Trophoblast cell (in vitro differentiated cells and primary cell): ENCODE results near the gene SLC6A19.

Source experiments
- DNase-seq, 2 donors: peaks; one replicate each; pipeline ENCODE4 v3.0.0-alpha.2; 2016
- H2AFZ ChIP-seq: 2 replicates; pipeline ENCODE4 v1.6.1; 2013; ENCODE audit warnings: low read length, moderate library complexity, mild to moderate bottlenecking; ENCODE audit not compliant: insufficient read depth, poor library complexity
- H2AK5ac ChIP-seq: 2 replicates; pipeline ENCODE4 v1.6.1; 2013; ENCODE audit warnings: mild to moderate bottlenecking, low read length
- H2BK120ac ChIP-seq: 2 replicates; pipeline ENCODE4 v1.6.1; 2013; ENCODE audit warnings: low read length, mild to moderate bottlenecking, moderate library complexity; ENCODE audit not compliant: insufficient read depth, poor library complexity
- H2BK12ac ChIP-seq: 2 replicates; pipeline ENCODE4 v1.6.1; 2013; ENCODE audit warnings: mild to moderate bottlenecking, low read length, moderate library complexity
- H2BK5ac ChIP-seq: 2 replicates; pipeline ENCODE4 v1.6.1; 2013; ENCODE audit warnings: low read length, low read depth, moderate library complexity, mild to moderate bottlenecking; ENCODE audit not compliant: poor library complexity
- H3K14ac ChIP-seq: 2 replicates; pipeline ENCODE4 v1.6.1; 2013; ENCODE audit warnings: mild to moderate bottlenecking, low read length
- H3K18ac ChIP-seq: 2 replicates; pipeline ENCODE4 v1.6.1; 2013; ENCODE audit warnings: mild to moderate bottlenecking, low read length
- H3K23ac ChIP-seq: 2 replicates; pipeline ENCODE4 v1.6.1; 2013; ENCODE audit warnings: low read length
- H3K27ac ChIP-seq: 2 replicates; pipeline ENCODE4 v1.5.1; 2013; ENCODE audit warnings: low read depth, mild to moderate bottlenecking, inconsistent platforms, low read length, moderate library complexity
- H3K27me3 ChIP-seq: 2 replicates; pipeline ENCODE4 v1.6.1; 2013; ENCODE audit warnings: inconsistent platforms, mild to moderate bottlenecking, low read length, moderate library complexity; ENCODE audit not compliant: insufficient read depth
- H3K36me3 ChIP-seq, 2 experiments: 1 replicate in 1 of 2; 2 replicates in 1 of 2; pipeline ENCODE4 v1.6.1; 2013; ENCODE audit warnings: low read length in 2 of 2, mild to moderate bottlenecking in 2 of 2, moderate library complexity in 1 of 2; ENCODE audit not compliant: insufficient read depth in 2 of 2, control insufficient read depth in 1 of 2
- H3K4ac ChIP-seq: 2 replicates; pipeline ENCODE4 v1.6.1; 2013; ENCODE audit warnings: low read depth, mild to moderate bottlenecking, low read length, moderate library complexity
- H3K4me1 ChIP-seq, 2 experiments: 1 replicate in 1 of 2; 2 replicates in 1 of 2; pipeline ENCODE4 v1.6.1; 2013; ENCODE audit warnings: low read length in 2 of 2, mild to moderate bottlenecking in 2 of 2, moderate library complexity in 1 of 2; ENCODE audit not compliant: insufficient read depth in 2 of 2, control insufficient read depth in 1 of 2
- H3K4me2 ChIP-seq: 2 replicates; pipeline ENCODE4 v1.6.1; 2013; ENCODE audit warnings: inconsistent platforms, mild to moderate bottlenecking, low read length, moderate library complexity
- H3K4me3 ChIP-seq: 2 replicates; pipeline ENCODE4 v1.5.1; 2013; ENCODE audit warnings: mild to moderate bottlenecking, low read depth, low read length, inconsistent platforms
- H3K79me1 ChIP-seq: one replicate; pipeline ENCODE4 v1.6.1; 2013; ENCODE audit warnings: low read length
- H3K79me2 ChIP-seq: 2 replicates; pipeline ENCODE4 v1.6.1; 2013; ENCODE audit warnings: low read length, mild to moderate bottlenecking; ENCODE audit not compliant: control insufficient read depth, insufficient read depth, poor library complexity
- H3K9ac ChIP-seq: 2 replicates; pipeline ENCODE4 v1.6.1; 2013; ENCODE audit warnings: mild to moderate bottlenecking, low read length
- H3K9me3 ChIP-seq: 2 replicates; pipeline ENCODE4 v1.6.1; 2013; ENCODE audit warnings: low read depth, mild to moderate bottlenecking, control low read depth, inconsistent platforms, low read length; ENCODE audit not compliant: insufficient read depth
- H4K12ac ChIP-seq: 2 replicates; pipeline ENCODE4 v1.6.1; 2013; ENCODE audit warnings: low read depth, mild to moderate bottlenecking, low read length, moderate library complexity
- H4K8ac ChIP-seq: 2 replicates; pipeline ENCODE4 v1.6.1; 2013; ENCODE audit warnings: low read depth, mild to moderate bottlenecking, low read length, moderate library complexity
- H4K91ac ChIP-seq: one replicate; pipeline ENCODE4 v1.6.1; 2013; ENCODE audit warnings: low read depth, mild to moderate bottlenecking, low read length, moderate library complexity
- WGBS: extraction: QIAGEN DNeasy Blood & Tissue Kit; methylation state at CpG from one replicate; pipeline ENCODE4 v1.1.7; 2013; ENCODE audit warnings: missing lambda C conversion rate; ENCODE audit not compliant: insufficient read length, insufficient coverage; ENCODE audit errors: extremely low coverage; 5-methylcytosine and 5-hydroxymethylcytosine counted together

SLC6A19 gene

GRCh38 chr5:1163879-1164278 lies 37.5 kb upstream of the SLC6A19 start:
- Histone ChIP-seq H3K4me2 (no peak overlapping the region), H3K79me1 (no peaks in the 10 kb centered on the region), H3K4me1 (peaks cover 0 to 3% of the 10 kb centered on the region in 2 experiments), H3K36me3 (no peaks in the 10 kb centered on the region), H2AK5ac (no peak overlapping the region), H4K91ac (no peak overlapping the region), H3K4me3 (no peak overlapping the region), H4K12ac (no peak overlapping the region), H3K23ac (no peak overlapping the region), H4K8ac (no peak overlapping the region), H3K4ac (no peak overlapping the region), H3K79me2 (no peaks in the 10 kb centered on the region), H2BK12ac (no peak overlapping the region), H3K27me3 (no peaks in the 10 kb centered on the region), H2BK5ac (no peak overlapping the region), H2BK120ac (no peak overlapping the region), H3K14ac (no peak overlapping the region), H3K27ac (no peak overlapping the region), H3K9ac (no peak overlapping the region), H2AFZ (no peak overlapping the region), H3K9me3 (peaks cover 3% of the 10 kb centered on the region), H3K18ac (no peak overlapping the region)
- DNase-seq = no peak
- no CpG with 5 or more reads among the region's 14 CpGs for WGBS

- H3K4me2 ChIP-seq = no peak overlapping the region
- H4K8ac ChIP-seq = no peak overlapping the region
- no peaks in the 10 kb centered on the region for H3K79me1 ChIP-seq
- H2BK120ac ChIP-seq = no peak overlapping the region
- no peaks in the 10 kb centered on the region for H3K27me3 ChIP-seq
- no peaks in the 10 kb centered on the region for H3K79me2 ChIP-seq
- WGBS = no CpG with 5 or more reads among the region's 27 CpGs
- no peak overlapping the region for H3K4ac ChIP-seq
- H3K18ac ChIP-seq = no peak overlapping the region
- no peak overlapping the region for H4K91ac ChIP-seq
- H4K12ac ChIP-seq = no peak overlapping the region
- no peak overlapping the region for H3K23ac ChIP-seq
- H2BK12ac ChIP-seq = no peak overlapping the region
- no peak overlapping the region for H3K14ac ChIP-seq
- H3K27ac ChIP-seq = no peak overlapping the region
- H2BK5ac ChIP-seq = no peak overlapping the region
- no peak overlapping the region for H3K4me3 ChIP-seq
- H2AK5ac ChIP-seq = no peak overlapping the region
- H3K9ac ChIP-seq = no peak overlapping the region
- H3K36me3 ChIP-seq = no peaks in the 10 kb centered on the region
- peaks cover 0 to 3% of the 10 kb centered on the region in 2 experiments for H3K4me1 ChIP-seq
- DNase-seq = no peak
- peaks cover 3% of the 10 kb centered on the region for H3K9me3 ChIP-seq
- no peak overlapping the region for H2AFZ ChIP-seq
Observed at GRCh38 chr5:1164696-1165630, 36.4 kb upstream of the SLC6A19 start.

- Histone ChIP-seq H2BK5ac (no peak overlapping the region), H3K79me1 (no peaks in the 10 kb centered on the region), H4K91ac (no peak overlapping the region), H3K23ac (no peak overlapping the region), H3K4me1 (peaks cover 0 to 3% of the 10 kb centered on the region in 2 experiments), H4K8ac (no peak overlapping the region), H2BK12ac (no peak overlapping the region), H3K4me2 (no peak overlapping the region), H3K4me3 (no peak overlapping the region), H3K14ac (no peak overlapping the region), H2AFZ (no peak overlapping the region), H3K36me3 (no peaks in the 10 kb centered on the region), H2BK120ac (no peak overlapping the region), H3K27ac (no peak overlapping the region), H3K27me3 (no peaks in the 10 kb centered on the region), H4K12ac (no peak overlapping the region), H3K9me3 (peaks cover 3% of the 10 kb centered on the region), H3K18ac (no peak overlapping the region), H2AK5ac (no peak overlapping the region), H3K4ac (no peak overlapping the region), H3K9ac (no peak overlapping the region), H3K79me2 (no peaks in the 10 kb centered on the region)
- no peak for DNase-seq
Observed at GRCh38 chr5:1165864-1166263, 35.5 kb upstream of the SLC6A19 start.

GRCh38 chr5:1166370-1166769 lies 35.0 kb upstream of the SLC6A19 start:
- Histone ChIP-seq H4K12ac (no peak overlapping the region), H3K36me3 (no peaks in the 10 kb centered on the region), H3K9me3 (no peaks in the 10 kb centered on the region), H3K14ac (no peak overlapping the region), H2BK12ac (no peak overlapping the region), H3K18ac (no peak overlapping the region), H2BK120ac (no peak overlapping the region), H3K9ac (no peak overlapping the region), H3K79me2 (no peaks in the 10 kb centered on the region), H2AFZ (no peak overlapping the region), H3K4me2 (no peak overlapping the region), H3K27ac (no peak overlapping the region), H4K8ac (no peak overlapping the region), H3K23ac (no peak overlapping the region), H3K4me1 (peaks cover 0 to under 1% of the 10 kb centered on the region in 2 experiments), H3K4me3 (no peak overlapping the region), H2BK5ac (no peak overlapping the region), H3K79me1 (no peaks in the 10 kb centered on the region), H2AK5ac (no peak overlapping the region), H3K4ac (no peak overlapping the region), H3K27me3 (no peaks in the 10 kb centered on the region), H4K91ac (no peak overlapping the region)
- DNase-seq = no peak
